Fibroblast of the aortic adventitia (primary cell): ENCODE data around the gene ADPRS. TPM values are rescaled to one million over a fixed set of nuclear protein-coding genes. Genes with fewer than 3 reads are reported as not detected.
A peak's percentile ranks its signal among the peaks of the same experiment; 100 is the strongest.

Experiments
- DNase-seq: peaks from one replicate; pipeline ENCODE4 v3.0.0-alpha.2; 2010; ENCODE audit warnings: low read depth
- H3K4me3 ChIP-seq: 2 replicates; pipeline ENCODE4 v1.5.1; 2011; ENCODE audit warnings: low read depth, mild to moderate bottlenecking, control low read depth, low read length, moderate library complexity
- total RNA-seq: library from RNA; depleted of rRNA; stranded (reverse); fragments of >200 nt; gene quantifications from 2 replicates; pipeline ENCODE4 v1.2.3, GENCODE V29; 2012; ENCODE audit warnings: low replicate concordance
- TF ChIP-seq, protein P1 (sequence below): IDR thresholded peaks from 2 replicates; pipeline ENCODE4 v1.5.1; 2011; ENCODE audit warnings: mild to moderate bottlenecking, low read length, control low read depth, inconsistent platforms; ENCODE audit not compliant: insufficient read depth

The ADPRS gene
- total RNA-seq, 1 donor = 21.1 TPM

DNA sequence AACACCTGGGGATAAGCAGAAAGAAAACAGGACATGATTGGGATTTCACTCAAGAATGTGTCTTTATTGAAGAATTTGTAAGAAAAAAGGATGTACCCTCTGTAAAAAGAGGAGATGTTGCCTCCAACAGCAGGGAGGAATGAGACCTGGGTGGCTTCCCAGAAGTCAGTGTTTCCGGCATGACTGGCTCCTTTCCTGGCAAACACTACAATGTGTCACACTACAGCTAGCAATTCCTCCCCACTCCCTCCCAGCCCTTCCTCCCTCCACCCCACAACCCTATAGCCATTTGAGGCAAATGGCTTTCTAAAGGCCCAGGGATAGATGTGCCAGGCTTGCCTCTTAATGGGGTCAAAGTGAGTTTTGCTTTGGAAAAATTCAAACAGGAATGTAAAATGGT is 47.8 kb downstream of the ADPRS start:
- H3K4me3 ChIP-seq = no peak overlapping the region
- peak; percentile 94 for DNase-seq
- TF ChIP-seq, protein P1, sequence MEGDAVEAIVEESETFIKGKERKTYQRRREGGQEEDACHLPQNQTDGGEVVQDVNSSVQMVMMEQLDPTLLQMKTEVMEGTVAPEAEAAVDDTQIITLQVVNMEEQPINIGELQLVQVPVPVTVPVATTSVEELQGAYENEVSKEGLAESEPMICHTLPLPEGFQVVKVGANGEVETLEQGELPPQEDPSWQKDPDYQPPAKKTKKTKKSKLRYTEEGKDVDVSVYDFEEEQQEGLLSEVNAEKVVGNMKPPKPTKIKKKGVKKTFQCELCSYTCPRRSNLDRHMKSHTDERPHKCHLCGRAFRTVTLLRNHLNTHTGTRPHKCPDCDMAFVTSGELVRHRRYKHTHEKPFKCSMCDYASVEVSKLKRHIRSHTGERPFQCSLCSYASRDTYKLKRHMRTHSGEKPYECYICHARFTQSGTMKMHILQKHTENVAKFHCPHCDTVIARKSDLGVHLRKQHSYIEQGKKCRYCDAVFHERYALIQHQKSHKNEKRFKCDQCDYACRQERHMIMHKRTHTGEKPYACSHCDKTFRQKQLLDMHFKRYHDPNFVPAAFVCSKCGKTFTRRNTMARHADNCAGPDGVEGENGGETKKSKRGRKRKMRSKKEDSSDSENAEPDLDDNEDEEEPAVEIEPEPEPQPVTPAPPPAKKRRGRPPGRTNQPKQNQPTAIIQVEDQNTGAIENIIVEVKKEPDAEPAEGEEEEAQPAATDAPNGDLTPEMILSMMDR = no peak

- TF ChIP-seq, protein P1 = no peak
- no peak for DNase-seq
- H3K4me3 ChIP-seq = no peak overlapping the region
Measured at GRCh38 chr1:36137226-36137625, 48.5 kb downstream of the ADPRS start.

- no peak for DNase-seq
- TF ChIP-seq, protein P1 = no peak
Measured at GRCh38 chr1:36137776-36138175, 49.1 kb downstream of the ADPRS start.

GRCh38 chr1:36139521-36139920 is 50.8 kb downstream of the ADPRS start:
- TF ChIP-seq, protein P1 = no peak
- DNase-seq = no peak
- H3K4me3 ChIP-seq = no peak overlapping the region

More at GRCh38 chr1:36137776-36138175, 49.1 kb downstream of the ADPRS start:
- no peak overlapping the region for H3K4me3 ChIP-seq

GRCh38 chr1:36142121-36142520 is 53.4 kb downstream of the ADPRS start:
- DNase-seq = no peak
- TF ChIP-seq, protein P1 = no peak
- H3K4me3 ChIP-seq = no peak overlapping the region

DNA sequence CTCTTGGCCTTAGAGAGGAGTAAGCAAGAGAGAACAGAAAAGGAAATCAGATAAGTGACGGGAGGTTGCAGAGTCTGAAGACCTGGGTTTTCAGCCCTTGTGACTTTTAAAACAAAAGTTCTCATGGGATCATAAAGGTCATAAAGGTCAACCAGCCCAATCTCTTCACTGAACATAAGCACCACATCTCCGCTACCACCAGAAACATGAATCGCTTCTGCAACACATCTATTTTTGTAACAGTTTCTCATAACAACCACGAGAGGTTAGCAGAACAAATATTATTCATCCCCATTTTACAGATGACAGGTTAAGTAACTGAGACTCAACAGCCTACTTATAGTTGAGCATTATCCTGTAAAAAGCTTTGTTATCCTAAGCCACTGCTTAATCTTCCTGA is 54.7 kb downstream of the ADPRS start:
- DNase-seq = no peak
- TF ChIP-seq, protein P1 = no peak
- H3K4me3 ChIP-seq = no peak overlapping the region

Other genes starting within 250 kb of the ADPRS start
- gene AGO1, start 205.7 kb upstream of the ADPRS start, total RNA-seq = 15.3 and 20.3 TPM in 2 replicates
- gene AGO3, start 157.8 kb upstream of the ADPRS start, total RNA-seq = 8.3 and 17.5 TPM in 2 replicates
- 0.18 and 2.1 TPM in 2 replicates for gene TEKT2, start 4.8 kb upstream of the ADPRS start, total RNA-seq
- gene COL8A2, start 36.3 kb downstream of the ADPRS start, total RNA-seq = 11.0 and 20.9 TPM in 2 replicates
- 80.8 and 102 TPM in 2 replicates for gene TRAPPC3, start 60.6 kb downstream of the ADPRS start, total RNA-seq
- gene MAP7D1, start 67.3 kb downstream of the ADPRS start, total RNA-seq = 114 and 180 TPM in 2 replicates
- gene THRAP3, start 135.6 kb downstream of the ADPRS start, total RNA-seq = 47.8 and 130 TPM in 2 replicates
- 5.2 and 9.3 TPM in 2 replicates for gene SH3D21, start 217.5 kb downstream of the ADPRS start, total RNA-seq
- 167 and 366 TPM in 2 replicates for gene EVA1B, start 234.8 kb downstream of the ADPRS start, total RNA-seq